Activated gamma-delta T cell (primary cell): Measurements from ENCODE around the gene CENPB.

Experiments
- DNase-seq: peaks from one replicate; lab custom pipeline; 2025; lab: John Stamatoyannopoulos, UW

CENPB gene

DNA sequence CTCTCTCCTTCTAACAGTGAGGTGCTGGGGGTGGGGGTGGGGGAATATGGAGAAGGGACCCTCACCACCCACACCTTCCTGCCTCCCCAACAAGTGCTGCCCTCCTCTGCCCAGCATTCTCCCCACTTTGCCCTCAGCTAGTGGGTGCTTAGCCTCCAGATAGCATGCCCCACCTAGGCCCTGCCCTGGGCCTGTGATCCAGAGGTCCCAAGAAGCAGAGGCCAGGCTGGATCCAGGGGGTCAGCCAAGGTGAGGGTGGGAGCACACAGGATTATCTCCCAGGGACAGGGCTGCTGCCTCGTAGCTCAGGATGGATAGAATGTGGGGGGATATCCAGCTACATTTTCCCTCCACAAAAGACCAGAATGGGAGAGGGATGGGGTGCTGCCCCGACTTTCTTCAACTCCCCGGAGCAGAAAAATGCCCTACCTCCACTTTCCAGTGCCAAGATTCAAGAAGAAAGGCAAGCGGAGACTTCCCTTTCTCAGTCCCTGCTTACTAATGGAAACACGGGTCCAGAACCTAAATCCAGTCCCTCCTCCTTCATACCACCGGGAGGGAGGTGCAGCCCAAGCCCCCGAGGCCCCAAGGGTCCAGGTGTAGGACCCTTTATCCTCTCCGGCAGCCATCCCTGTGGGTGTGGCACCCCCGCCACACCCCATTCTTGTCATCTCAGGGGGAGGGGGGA is 20.0 kb downstream of the CENPB start:
- no peak for DNase-seq

DNA sequence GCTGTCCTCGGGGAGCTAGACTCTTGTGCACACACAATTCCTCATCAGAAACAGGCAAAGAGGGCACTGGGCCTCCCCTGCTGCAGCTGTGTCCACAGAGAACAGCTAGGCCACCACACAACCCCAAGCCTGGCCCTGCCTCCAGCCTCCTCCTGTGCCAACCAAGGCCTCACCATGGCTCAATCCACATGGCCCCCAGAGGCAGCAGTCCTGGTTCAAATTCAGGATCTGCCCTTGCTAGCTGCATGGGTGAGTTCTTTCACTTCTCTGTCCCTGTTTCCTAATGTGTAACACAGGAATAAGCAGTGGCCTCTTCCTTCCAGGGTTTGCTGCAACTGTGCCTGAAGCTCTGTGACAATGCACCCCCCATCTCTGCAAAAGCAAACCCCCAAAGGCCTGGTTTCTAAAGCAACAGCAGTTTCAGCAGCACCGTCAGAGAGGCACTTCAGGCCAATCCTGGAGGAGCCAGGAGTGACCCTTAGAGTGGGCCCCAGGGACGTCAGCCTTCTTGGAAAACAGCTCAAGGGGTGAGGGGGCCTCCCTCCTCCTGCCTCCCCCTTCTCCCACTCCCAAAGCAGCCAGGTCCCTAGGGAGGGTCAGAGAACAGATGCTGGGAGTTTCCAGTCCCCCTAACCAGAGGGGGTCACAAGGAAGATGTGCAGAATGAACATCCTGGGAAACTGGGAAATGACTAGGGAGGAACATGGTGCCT is 21.2 kb downstream of the CENPB start:
- DNase-seq = no peak

DNA sequence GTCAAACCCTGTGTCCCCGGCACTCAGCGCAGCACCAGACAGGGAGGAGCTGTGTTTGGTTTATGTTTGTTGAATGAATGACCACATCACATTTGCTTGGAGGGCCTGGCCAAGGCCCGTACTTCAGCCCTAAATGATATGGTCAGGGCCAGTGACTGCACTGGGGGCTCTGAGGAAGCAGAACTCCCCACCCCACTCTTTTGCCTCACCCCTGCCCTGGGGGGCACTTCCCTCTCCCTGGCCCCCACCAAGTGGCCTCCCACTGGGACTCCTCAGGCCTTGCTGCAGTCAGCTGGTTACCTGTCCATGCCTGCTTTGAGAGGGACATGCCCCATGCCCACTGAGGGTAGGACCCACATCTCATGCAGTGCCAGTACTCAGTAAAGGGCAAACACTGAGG is 21.9 kb downstream of the CENPB start:
- no peak for DNase-seq

DNA sequence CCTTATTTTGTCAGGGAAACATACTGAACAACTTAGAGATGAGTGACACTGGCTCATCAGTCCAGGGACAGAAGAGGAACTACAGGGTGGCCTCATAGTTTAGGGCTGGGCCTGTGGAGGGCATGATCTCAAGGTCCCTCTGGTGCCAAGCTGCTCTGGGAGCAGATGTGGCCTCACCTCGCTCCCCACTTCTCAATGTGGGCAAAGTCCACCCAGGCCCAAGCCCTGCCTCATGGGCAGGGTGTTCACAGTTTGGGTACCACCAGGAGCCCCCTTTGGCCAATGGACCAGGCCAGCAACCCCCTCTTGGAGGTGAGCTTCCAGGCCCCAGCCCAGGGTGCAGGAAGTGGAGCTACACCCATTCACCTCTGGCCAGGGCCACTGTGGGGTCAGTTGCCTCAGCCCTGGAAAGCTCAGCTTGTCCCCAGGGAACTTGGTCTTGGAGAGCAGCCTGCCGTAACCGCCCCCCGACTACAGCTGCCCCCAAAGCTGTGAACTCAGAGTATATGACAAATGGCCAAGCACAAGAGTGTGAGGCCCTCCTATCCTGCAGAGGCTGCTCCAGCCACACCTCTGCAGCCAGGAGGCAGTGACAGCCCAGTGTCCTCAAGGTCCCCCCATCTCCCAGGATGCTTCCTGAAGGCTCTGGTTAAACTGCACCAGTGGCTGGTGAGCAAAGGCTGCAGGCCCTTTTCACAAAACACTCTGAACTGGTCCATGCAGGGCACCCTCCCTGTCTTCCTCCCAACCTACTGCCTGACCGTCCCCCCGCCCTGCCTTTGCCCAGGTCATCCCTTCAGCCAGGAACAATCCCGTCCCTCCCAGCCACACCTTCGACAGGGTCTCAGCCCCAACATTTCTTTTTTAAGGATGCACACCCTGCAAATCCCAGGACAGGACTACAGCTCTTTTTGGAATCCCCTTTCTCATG is 22.6 kb downstream of the CENPB start:
- DNase-seq = no peak

DNA sequence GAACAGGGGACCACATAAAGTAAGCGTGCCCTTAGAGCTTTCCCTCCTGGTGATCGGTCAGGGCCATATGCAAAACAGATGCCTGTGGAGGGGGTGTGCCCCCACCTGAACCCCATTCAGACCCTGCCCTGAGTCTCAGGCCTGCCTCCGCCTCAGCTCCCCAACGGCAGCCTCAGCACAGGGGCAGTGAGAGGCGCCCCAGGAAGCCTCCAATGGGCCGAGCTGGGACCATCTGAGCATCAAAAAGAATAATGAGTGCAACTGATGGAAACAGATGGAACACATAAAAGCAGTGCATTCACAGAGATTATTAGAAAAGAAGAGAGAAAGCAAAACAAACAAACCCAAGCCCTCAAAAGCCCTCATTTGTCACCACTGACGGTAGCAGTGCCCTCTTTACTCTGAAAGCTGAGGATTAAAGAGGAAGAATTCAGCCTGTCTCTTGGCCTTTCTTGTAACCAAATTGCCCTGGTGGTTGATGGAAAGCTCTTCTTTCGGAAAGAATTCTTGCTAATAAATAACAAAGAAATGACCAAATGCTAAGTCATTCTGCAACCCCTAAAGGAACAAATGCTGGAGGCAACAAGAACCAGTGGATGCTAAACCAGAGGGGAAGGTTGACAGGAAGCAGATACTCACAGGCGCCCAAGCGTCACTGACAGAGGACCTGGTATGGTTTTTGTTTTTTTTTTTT is 25.7 kb downstream of the CENPB start:
- no peak for DNase-seq

DNA sequence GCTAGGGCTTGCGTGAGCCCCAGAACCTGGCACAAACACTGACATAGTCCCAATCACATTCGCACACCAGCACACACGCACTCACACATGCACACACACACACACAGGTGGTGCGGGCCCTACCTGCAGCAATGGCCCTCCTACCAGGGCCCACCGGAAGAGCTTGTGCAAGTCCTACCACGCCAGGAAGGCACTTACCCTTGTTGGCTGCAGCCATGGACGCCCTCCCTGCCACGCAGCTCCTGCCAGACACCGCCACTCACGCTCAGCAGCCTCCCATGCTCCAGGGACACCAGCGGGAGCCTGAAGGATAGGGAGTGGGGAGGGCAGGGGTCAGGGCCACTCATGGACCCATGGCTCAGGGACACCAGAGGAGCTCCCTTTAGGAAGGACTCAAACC is 26.7 kb downstream of the CENPB start:
- DNase-seq = no peak

DNA sequence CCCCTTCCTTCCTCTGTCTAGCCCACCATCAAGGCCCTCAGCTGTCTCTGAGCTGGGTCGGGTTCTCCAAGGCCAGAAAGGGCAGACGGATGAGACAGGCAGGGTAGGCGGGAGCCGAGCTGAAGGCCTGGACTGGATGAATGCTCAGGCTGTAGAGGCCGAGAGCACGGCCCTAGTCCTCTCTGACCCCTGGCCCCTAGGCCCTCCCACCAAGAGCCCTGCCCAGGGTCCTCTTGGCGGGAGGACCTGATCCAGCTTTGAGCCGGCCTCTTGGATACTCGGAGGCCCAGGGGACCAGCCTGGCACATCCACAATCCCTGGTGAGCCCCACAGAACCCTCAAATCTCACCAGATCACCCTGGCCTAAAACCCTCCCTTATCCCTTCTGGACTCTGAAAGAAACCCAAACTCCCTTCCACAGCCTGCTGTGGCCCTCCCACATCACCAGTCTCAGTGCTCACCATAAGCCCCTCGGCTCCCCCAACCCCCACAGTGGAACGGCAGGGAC is 27.2 kb downstream of the CENPB start:
- no peak for DNase-seq

DNA sequence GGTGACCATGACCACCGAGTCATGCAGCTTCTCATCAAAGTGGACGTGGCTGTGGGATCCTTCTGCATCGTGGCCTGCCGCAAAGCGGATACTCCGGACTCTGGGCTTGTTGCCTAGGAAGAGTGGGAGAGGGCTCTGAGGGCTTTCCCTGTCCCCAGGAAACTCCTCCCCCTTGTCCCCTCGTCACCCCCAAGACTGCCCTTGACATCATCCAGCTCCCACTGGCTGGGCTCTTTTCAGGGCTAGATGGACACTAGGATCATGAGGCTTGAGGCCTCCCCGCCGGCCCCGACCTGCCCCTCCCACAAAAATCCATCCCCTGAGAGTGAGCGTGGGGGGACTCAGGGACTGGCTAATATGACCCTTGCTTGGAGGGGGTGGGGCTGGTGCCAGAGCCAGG is 28.0 kb downstream of the CENPB start:
- DNase-seq = no peak

DNA sequence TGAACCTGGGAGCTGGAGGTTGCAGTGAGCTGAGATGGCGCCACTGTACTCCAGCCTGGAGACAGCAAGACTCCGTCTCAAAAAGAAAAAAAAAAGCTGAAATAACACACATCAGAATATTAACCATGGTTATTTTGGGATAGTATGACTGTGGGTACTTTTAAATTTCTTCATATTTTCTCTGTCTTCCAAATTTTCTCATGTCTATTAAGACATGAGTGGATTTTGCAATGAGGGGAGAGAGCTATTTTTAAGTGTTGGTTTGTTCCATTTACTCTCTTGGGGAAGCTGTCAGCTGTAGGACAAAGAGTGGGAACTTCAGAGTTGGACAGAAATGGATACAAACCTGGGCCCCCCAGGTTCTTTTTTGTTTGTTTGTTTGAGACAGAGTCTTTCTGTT is 29.3 kb downstream of the CENPB start:
- DNase-seq = no peak

DNA sequence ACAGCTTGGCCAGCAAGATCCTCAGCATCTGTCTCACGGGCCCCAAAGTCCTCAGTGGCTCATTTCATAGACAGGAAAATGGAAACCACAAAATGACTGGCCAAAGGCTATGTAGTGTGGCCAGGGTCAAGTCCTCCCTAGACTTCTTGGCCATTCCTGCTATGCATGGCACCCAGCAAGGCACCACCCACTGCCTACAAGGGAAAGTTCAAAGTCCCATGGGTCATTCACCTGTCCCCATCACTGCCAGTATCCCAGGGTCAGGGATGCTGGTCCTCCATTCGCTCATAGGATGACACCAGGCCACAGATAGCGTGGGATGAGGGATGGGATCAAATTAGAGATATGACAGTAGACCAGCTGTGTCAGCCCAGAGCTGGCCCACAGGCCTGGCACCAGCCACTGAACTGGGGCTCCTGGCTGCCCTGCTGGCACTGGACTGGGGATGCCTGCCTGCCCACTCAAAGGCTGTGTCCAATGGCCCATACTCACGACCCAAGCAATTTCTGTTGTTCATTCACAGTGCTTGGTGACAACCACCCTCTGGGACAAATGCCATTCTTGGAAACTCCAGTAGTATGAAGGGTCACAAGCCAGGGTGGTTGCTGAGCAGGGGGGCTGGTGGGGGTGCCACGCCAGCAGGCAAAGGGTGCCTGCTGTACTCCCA is 30.6 kb downstream of the CENPB start:
- no peak for DNase-seq

DNA sequence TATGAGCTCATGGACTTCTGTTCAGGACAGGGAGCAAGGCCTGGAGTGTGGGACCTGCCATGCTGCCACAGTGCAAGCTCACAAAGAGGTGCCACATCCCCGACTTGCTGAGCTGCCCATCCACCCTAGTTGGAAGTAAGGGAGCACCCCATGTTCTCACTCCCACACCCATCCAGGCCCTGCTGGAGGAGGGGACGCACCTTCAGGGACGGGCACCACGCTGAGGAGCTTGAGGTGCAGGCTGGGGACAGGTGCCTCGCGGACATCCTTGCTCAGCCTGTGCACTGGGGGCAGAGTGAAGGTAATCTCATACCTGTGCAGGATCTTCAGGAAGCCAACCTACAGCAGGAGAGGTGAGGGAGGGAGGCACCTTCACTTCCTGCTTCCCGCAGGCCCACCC is 31.3 kb downstream of the CENPB start:
- DNase-seq = no peak

DNA sequence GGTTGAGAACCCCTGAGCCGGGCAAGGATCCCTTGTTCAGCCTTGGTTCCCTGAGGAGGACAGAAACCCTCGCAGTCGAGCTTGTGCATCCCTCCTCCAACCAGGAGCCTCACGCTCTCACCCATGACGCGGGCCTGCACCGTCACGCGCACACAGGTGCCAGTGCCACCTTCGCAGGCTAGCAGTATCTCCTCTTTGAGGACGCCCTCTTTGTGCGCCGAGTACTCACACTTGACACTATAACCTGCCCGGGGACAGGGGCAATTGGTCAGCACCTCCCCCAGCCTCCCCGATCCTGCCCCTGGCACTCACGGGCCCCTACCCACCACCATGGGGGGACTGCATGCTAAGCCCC is 32.3 kb downstream of the CENPB start:
- no peak for DNase-seq

DNA sequence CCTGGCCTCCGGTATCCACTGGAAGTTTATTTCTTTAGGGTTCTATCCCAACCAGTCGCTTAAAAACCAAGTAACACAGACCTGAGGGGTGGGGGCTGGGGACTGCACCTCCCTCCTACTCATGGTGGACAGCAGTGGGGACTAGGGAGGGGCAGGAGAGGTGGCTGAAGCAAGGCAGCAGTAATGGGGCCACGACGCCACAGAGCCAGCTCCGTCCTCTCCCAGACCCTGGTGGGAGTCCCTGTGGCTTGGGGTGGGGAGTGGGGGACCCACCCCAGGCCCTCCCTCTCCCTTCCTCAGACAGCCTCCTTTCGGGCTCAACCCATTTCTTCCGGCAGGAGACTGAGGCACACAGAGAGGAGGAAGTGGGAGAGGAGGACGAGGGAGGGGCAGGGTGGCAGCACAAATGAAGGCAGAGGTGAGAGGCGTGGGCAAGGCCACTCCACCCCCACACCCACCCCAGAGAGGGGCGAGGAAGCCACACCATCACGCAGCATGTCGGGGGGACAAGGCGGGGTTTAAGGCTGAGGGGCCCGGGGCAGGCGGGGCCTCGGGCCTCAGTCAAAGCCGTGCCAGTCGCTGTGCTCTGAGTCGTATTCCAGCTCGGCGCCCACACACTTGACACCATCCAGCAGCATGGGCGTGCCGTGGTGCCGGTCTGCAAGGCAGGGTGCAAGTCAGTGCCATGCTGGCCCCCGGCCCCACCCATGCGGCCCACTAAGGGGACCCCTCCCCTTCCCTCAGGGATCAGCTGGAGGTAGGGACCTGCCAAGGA is 32.9 kb downstream of the CENPB start:
- no peak for DNase-seq

DNA sequence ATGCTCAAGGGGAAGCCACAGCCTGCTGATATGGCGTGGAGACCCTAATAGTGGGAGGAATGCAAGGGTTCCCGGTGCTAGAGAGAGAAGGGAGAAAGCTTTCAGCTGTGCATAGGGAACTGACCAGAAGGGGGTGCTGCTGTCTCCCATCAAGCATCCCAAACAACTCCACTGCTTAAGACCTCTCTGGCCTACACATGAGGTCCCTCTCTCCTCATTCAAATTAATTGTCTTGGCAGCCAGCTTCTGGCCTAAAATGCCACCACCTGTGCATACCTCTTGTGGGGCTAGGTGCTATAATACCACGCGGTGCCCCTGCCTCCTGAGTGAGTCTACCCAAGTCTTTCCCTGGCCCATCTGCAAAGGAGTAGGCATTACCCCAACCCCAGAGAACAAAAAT is 33.4 kb downstream of the CENPB start:
- DNase-seq = no peak

DNA sequence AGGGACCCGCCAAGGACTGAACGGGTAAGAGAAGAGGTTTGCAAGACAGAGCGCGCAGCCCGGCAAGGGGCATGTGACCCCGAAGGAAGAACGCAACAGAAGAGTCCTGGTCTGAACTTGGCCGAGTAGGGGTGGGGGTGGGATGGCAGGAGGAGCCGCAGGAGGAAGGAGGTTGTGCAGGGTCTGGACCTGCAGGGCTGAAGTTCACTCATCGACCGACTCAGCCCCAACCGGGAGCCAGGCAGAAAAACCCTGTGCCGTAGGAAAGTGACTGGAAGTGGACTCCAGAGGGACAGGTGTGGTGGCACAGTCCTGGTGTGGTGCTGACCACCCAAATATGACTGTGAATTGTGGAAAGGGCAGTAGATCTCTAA is 34.2 kb downstream of the CENPB start:
- no peak for DNase-seq

DNA sequence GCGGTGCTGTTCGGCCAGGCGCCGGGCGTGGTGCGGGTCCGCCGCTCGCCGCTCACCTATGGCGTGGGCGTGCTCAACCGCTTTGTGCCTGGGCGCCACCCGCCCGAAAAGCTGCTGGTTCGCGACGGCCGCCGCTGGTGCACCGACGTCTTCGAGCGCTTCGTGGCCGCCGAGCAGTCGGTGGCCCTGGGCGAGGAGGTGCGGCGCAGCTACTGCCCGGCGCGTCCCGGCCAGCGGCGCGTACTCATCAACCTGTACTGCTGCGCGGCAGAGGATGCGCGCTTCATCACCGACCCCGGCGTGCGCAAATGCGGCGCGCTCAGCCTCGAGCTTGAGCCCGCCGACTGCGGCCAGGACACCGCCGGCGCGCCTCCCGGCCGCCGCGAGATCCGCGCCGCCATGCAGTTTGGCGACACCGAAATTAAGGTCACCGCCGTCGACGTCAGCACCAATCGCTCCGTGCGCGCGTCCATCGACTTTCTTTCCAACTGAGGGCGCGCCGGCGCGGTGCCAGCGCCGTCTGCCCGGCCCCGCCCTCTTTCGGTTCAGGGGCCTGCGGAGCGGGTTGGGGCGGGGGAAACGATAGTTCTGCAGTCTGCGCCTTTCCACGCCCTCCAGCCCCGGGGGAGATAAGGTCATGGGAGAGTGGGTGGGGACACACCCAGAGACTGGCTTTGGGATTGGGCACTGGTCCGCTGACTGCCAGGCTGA is 34.7 kb downstream of the CENPB start:
- DNase-seq = no peak

DNA sequence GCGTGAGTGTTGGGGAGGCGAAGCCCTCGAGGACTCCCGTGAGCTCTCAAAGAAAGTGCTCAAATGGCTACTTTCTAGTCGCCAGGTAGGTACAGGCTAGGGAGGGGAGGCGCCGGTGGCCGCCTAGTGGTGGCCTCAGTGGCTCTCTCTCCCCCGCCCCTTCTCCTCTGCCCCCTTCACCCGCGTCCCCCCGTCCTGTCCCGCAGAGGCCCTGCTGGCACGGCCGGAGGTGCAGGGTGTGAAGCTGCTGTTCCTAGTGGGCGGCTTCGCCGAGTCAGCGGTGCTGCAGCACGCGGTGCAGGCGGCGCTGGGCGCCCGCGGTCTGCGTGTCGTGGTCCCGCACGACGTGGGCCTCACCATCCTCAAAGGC is 35.2 kb downstream of the CENPB start:
- DNase-seq = no peak

DNA sequence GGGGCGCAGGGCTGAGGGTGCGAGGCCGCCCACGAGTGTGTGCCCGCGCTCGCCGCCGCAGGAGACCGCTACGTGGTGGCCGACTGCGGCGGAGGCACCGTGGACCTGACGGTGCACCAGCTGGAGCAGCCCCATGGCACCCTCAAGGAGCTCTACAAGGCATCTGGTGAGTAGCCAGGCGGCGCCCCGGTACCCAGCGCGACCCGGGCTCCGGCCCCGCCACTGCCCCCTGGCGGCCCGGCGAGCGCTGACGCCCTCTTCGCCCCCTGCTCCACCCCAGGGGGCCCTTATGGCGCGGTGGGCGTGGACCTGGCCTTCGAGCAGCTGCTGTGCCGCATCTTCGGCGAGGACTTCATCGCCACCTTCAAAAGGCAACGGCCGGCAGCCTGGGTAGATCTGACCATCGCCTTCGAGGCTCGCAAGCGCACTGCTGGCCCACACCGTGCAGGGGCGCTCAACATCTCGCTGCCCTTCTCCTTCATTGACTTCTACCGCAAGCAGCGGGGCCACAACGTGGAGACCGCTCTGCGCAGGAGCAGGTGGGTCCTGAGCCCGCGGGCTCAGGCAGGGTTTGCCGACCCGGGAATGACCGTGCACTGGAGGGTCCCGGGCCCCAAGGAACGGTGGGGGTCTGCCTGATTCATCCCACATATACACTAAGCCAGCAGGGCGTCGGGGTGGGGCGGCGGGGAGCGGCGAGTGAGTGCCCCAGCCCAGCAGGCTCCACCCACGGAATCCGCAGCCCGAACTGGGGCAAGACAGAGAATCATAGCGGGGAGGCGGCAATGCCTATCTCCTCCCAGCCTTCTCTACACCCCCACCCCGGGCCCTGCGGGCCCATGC is 36.6 kb downstream of the CENPB start:
- DNase-seq = no peak

DNA sequence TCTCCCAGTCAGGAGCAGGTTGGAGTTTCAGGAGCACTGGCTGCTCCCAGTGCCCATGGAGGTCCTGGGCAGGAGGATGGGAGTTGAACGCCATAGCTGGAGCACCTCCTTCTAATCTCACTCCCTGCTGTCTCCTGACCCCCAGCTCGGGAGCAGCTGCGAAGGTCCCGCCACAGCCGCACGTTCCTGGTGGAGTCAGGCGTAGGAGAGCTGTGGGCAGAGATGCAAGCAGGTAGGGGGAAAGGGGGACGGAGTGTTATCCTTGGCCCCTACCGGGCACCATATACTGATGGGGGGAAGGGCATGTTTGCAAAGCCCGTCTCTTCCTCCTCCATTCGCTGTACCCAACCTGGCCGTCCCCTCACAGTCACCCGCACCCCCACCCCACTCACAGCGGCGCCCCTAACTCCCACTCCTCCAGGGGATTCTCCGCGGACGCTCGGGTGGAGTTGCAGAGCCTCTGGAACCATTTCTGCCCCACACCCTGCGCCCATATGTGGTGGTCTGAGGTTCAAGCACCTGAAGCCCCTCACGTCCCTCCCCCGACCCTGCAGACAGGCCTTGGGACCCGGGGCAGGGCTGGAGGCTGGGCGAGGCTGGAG is 37.4 kb downstream of the CENPB start:
- DNase-seq = no peak
